ENCODE measurements around the gene MYCL.

DNA sequence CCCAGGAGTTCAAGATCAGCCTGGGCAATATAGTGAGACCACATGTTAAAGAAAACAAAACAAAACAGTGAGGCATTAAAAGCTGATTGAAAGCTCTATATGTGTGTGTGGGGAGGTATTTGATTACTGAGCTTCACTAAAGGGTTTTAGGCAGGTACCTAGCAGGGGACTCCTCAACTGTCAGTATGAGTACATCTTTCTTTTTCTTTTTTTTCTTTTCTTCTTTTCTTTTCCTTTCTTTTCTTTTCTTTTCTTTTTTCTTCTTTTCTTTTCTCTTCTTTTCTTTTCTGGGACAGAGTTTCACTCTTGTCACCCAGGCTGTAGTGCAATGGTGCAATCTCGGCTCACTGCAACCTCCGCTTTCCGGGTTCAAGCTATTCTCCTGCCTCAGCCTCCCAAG is 8.5 kb upstream of the MYCL start:
- TF ChIP-seq OSR1 (CRISPR knock-in tag; IDR thresholded peaks at IDR 0.05) (no peak), SNAI2 (CRISPR knock-in tag; IDR thresholded peaks at IDR 0.05) (no peak), ZFP3 (CRISPR knock-in tag; IDR thresholded peaks at IDR 0.05) (no peak), PATZ1 (CRISPR knock-in tag; IDR thresholded peaks at IDR 0.05; ENCODE audit: borderline replicate concordance) (no peak), ZNF8 (CRISPR knock-in tag; IDR thresholded peaks at IDR 0.05) (no peak), ISL1 (CRISPR knock-in tag; IDR thresholded peaks at IDR 0.05) (no peak), BACH2 (CRISPR knock-in tag; IDR thresholded peaks at IDR 0.05; ENCODE audit: borderline replicate concordance) (no peak)

Measured in SK-N-SH treated with all-trans-retinoic acid at 6 μM for 48 hours (cell line).